HL-60 (cell line): ENCODE measurements around the gene CLCF1.

ENCODE experiments used
- DNase-seq, 2 experiments: peaks; one replicate each; pipeline ENCODE4 v3.0.0-alpha.2; 2010 to 2020; ENCODE audit warnings: low read depth in 1 of 2, low spot score in 1 of 2
- H3K27ac ChIP-seq: fragments of 250-450 bp; sonication (Bioruptor Pico); replicated peaks from 2 replicates; pipeline ENCODE4 v1.5.1; 2020; ENCODE audit warnings: mild to moderate bottlenecking, moderate library complexity
- H3K27me3 ChIP-seq: fragments of 250-450 bp; sonication (Bioruptor Pico); 2 replicates; pipeline ENCODE4 v1.5.1; 2021; ENCODE audit warnings: mild to moderate bottlenecking, moderate library complexity; ENCODE audit not compliant: insufficient read depth, poor library complexity, severe bottlenecking
- H3K4me3 ChIP-seq: replicated peaks from 2 replicates; pipeline ENCODE4 v1.5.1; 2011; ENCODE audit warnings: mild to moderate bottlenecking, control low read depth, low read length; ENCODE audit not compliant: insufficient read depth
- GABPA ChIP-seq: IDR thresholded peaks from 2 replicates; pipeline ENCODE4 v1.6.1; 2012; ENCODE audit warnings: low read depth
- POLR2AphosphoS5 ChIP-seq: IDR thresholded peaks from 2 replicates; pipeline ENCODE4 v1.6.1; 2012; ENCODE audit warnings: low read depth
- SPI1 ChIP-seq: IDR thresholded peaks from 2 replicates; pipeline ENCODE4 v1.6.1; 2012; ENCODE audit warnings: low read depth, mild to moderate bottlenecking, borderline replicate concordance
- TF ChIP-seq, protein P1 (sequence below): IDR thresholded peaks from 2 replicates; pipeline ENCODE4 v1.6.1; 2012; ENCODE audit warnings: low read depth; ENCODE audit not compliant: insufficient replicate concordance
- TF ChIP-seq, protein P2 (sequence below): IDR thresholded peaks from one replicate; pipeline ENCODE4 v1.5.1; 2011; ENCODE audit warnings: low read length, control low read depth, inconsistent platforms; ENCODE audit not compliant: insufficient read depth

The CLCF1 gene

DNA sequence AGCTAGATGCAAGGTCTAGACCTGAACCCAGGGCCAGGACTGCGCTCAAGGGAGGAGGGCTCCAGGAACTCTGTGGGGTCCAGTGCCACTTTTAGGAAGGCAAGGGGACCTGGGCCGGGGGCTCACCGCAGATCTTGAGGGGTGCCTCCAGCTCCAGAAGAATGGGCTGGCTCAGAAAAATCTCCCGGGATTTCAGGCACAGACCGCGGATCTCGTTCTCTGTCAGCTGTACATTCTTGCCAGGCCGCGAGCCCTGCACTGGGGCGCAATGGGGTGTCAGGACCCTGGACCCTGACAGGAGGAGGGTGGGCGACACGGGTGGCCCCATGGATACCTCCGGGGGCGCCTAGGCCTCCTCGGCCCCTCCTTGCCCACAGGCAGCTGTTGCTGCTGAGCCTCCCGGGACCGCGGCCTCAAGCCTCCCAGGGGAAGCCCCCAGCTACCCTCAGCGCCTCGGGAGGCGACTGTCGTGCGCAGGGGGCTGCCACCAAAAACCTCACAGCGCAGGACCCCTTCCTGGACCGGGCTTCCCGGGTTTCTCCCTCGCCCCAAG, 27.6 kb upstream of the CLCF1 start:
- peak overlapping the region; percentile 86 for H3K27ac ChIP-seq
- TF ChIP-seq SPI1 (no peak), POLR2AphosphoS5 (0 out of 2 replicates have a peak, but pooled peaks have one; percentile 3)
- no peak for DNase-seq

DNA sequence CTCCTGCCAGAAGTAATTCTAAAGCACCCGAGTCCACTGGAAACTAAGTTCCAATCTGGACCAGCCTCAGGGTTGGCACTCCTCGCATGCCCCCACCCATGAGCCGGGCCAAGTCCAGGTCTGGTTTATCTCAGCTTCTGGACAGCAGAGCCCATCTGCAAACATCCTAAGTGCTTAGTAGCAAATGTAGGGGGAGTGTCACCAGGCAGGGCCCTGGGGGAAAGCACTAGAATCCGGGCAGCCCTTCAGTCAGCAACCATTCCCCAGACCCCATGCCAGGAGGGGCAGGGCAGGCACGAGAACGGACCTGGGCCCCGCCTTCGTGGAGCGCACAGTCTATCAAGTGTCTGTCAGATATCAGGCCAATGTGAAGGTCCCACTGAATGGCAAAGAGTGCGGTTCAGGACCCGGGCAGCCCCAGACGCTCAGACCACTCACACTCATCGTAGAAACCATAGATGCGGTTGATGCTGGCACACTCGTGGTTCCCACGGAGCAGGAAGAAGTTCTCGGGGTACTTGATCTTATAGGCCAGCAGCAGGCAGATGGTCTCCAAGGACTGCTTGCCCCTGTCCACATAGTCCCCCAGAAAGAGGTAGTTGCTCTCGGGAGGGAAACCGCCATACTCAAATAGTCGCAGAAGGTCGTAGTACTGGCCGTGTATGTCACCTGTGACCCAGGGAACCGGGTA, 27.0 kb upstream of the CLCF1 start:
- Histone ChIP-seq H3K4me3 (peak overlapping the region; percentile 75), H3K27me3 (no peaks in the 10 kb centered on the region), H3K27ac (peak overlapping the region; percentile 86)
- peak in 1 of 2 experiments; percentile 44 for DNase-seq
- TF ChIP-seq, protein P1, sequence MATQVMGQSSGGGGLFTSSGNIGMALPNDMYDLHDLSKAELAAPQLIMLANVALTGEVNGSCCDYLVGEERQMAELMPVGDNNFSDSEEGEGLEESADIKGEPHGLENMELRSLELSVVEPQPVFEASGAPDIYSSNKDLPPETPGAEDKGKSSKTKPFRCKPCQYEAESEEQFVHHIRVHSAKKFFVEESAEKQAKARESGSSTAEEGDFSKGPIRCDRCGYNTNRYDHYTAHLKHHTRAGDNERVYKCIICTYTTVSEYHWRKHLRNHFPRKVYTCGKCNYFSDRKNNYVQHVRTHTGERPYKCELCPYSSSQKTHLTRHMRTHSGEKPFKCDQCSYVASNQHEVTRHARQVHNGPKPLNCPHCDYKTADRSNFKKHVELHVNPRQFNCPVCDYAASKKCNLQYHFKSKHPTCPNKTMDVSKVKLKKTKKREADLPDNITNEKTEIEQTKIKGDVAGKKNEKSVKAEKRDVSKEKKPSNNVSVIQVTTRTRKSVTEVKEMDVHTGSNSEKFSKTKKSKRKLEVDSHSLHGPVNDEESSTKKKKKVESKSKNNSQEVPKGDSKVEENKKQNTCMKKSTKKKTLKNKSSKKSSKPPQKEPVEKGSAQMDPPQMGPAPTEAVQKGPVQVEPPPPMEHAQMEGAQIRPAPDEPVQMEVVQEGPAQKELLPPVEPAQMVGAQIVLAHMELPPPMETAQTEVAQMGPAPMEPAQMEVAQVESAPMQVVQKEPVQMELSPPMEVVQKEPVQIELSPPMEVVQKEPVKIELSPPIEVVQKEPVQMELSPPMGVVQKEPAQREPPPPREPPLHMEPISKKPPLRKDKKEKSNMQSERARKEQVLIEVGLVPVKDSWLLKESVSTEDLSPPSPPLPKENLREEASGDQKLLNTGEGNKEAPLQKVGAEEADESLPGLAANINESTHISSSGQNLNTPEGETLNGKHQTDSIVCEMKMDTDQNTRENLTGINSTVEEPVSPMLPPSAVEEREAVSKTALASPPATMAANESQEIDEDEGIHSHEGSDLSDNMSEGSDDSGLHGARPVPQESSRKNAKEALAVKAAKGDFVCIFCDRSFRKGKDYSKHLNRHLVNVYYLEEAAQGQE = no peak
- peak; percentile 14; the same call in 1 of the 2 replicates for TF ChIP-seq POLR2AphosphoS5

More for the DNA sequence above, 27.6 kb upstream of the CLCF1 start:
- Histone ChIP-seq H3K4me3 (peak overlapping the region; percentile 75), H3K27me3 (no peaks in the 10 kb centered on the region)

DNA sequence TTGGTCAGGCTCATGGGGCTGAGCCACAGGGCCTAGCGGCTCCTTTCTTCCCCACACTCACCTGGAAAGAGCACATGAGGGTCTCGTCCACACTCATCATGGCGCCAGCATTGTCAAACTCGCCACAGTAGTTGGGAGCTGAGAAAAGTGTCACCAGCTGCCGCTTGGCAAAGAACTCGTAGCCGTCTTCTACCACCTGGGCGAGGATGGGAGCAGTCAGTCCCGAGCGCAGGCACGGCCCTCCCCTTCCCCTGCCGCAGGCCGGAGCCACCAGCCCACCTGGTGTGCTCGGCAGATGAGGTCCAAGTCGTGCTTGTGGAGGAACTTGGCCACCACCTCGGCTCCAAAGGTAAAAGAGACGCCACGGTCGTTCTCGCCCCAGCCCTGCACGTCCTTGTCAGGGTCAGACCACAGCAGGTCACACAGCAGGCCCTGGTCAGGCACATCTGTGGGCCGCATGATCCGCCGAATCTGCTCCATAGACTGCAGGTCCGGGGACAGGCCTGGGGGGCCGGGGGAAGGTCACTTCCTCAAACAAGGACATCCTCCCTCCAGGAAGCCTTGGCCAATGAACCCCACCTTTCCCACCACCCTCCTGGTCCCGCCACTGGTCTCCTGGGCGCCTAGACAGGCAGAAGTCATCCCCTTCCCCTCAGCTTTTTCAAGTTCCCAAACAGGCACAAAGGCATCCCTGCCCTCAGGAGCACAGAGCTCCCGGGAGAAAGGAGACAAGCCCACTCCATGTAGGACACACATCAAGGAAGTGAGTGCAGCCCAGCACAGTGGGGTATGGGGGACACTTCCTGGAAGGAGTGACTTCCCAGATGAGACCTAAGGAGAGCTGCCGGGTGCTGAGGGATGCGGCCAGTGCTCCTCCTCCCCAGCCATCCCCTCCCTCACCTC, 25.5 kb upstream of the CLCF1 start:
- H3K27ac ChIP-seq = peak overlapping the region; percentile 19; the same call in 1 of the 2 replicates
- H3K27me3 ChIP-seq = no peaks in the 10 kb centered on the region
- no peak overlapping the region for H3K4me3 ChIP-seq
- DNase-seq = no peak
- peak; percentile 15; the same call in 1 of the 2 replicates for TF ChIP-seq POLR2AphosphoS5
- no peak for TF ChIP-seq GABPA

DNA sequence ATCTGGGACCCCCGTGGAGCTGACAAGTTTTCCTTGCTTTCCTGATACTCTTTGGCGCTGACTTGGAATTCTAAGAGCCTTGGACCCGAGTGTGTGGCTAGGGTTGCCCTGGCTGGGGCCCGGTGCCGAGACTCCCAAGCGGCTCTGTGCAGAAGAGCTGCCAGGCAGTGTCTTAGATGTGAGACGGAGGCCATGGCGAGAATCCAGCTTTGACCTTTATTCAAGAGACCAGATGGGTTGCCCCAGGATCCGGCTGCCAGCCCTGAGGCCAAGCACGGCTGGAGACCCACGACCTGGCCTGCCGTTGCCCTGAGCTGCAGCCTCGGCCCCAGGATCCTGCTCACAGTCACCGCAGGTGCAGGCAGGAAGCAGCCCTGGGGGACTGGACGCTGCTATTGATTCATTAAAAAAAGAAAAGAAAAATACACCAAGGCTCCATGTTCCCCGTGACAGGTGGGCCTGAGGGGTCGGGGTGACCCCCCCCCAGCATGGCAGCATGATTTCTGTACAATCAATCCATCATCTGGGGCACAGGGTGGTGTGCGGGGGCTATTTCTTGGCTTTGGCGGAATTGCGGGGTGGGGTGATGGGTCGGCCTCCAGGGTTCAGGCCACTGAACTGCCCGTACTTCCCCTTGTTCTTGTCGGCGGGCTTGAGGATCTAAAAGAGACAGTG, 24.7 kb upstream of the CLCF1 start:
- Histone ChIP-seq H3K4me3 (no peak overlapping the region), H3K27me3 (no peaks in the 10 kb centered on the region), H3K27ac (no peak overlapping the region)
- DNase-seq = no peak
- TF ChIP-seq, protein P1 = no peak
- TF ChIP-seq GABPA (no peak), POLR2AphosphoS5 (no peak), SPI1 (no peak)
- TF ChIP-seq, protein P2, sequence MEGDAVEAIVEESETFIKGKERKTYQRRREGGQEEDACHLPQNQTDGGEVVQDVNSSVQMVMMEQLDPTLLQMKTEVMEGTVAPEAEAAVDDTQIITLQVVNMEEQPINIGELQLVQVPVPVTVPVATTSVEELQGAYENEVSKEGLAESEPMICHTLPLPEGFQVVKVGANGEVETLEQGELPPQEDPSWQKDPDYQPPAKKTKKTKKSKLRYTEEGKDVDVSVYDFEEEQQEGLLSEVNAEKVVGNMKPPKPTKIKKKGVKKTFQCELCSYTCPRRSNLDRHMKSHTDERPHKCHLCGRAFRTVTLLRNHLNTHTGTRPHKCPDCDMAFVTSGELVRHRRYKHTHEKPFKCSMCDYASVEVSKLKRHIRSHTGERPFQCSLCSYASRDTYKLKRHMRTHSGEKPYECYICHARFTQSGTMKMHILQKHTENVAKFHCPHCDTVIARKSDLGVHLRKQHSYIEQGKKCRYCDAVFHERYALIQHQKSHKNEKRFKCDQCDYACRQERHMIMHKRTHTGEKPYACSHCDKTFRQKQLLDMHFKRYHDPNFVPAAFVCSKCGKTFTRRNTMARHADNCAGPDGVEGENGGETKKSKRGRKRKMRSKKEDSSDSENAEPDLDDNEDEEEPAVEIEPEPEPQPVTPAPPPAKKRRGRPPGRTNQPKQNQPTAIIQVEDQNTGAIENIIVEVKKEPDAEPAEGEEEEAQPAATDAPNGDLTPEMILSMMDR = no peak
